Upper lobe of left lung (tissue), 6 donors: Measurements from ENCODE around the gene KLHDC10. TPM values are rescaled to one million over a fixed set of nuclear protein-coding genes. Genes with fewer than 3 reads are reported as not detected.

Source experiments
- ATAC-seq, 2 donors: fragments of 200-7000 bp; cut with Tn5 transposase; one replicate each; pipeline ENCODE4 v1.9.1; 2022; ENCODE audit warnings: mild to moderate bottlenecking in 2 of 2, moderate library complexity in 2 of 2; ENCODE audit not compliant: low FRiP score in 2 of 2
- DNase-seq, 2 donors: peaks; one replicate each; pipeline ENCODE4 v3.0.0-alpha.2; 2019 to 2020
- H3K27ac ChIP-seq, 4 donors: fragments of 200-600 bp; sonication (generic); one replicate each; pipeline ENCODE4 v1.5.1; 2016 to 2019
- H3K27me3 ChIP-seq, 4 donors: fragments of 200-600 bp; sonication (generic); one replicate each; pipeline ENCODE4 v1.5.1; 2017 to 2019
- H3K36me3 ChIP-seq, 4 donors: fragments of 200-600 bp; sonication (generic); one replicate each; pipeline ENCODE4 v1.5.1; 2016 to 2019
- H3K4me1 ChIP-seq, 4 donors: fragments of 200-600 bp; sonication (generic); one replicate each; pipeline ENCODE4 v1.5.1; 2018 to 2019
- H3K4me3 ChIP-seq, 4 donors: fragments of 200-600 bp; sonication (generic); one replicate each; pipeline ENCODE4 v1.5.1; 2017 to 2019; ENCODE audit warnings: mild to moderate bottlenecking in 2 of 4, moderate library complexity in 1 of 4
- H3K9me3 ChIP-seq, 4 donors: fragments of 200-600 bp; sonication (generic); one replicate each; pipeline ENCODE4 v1.5.1; 2018 to 2019
- EP300 ChIP-seq, 4 donors: sonication (generic); formaldehyde crosslinking; IDR thresholded peaks; one replicate each; pipeline ENCODE4 v1.5.1; 2017; ENCODE audit warnings: antibody characterized with exemption in 4 of 4, control low read depth in 2 of 4
- POLR2A ChIP-seq, 4 donors: fragments of 450-650 bp; IDR thresholded peaks; one replicate each; pipeline ENCODE4 v1.5.1; 2016 to 2017; ENCODE audit warnings: antibody characterized with exemption in 4 of 4, mild to moderate bottlenecking in 2 of 4
- POLR2AphosphoS5 ChIP-seq, 2 donors: sonication (generic); formaldehyde crosslinking; IDR thresholded peaks; one replicate each; pipeline ENCODE4 v1.5.1; 2017; ENCODE audit warnings: antibody characterized with exemption in 2 of 2
- WGBS, 2 donors: methylation state at CpG; one replicate each; pipeline ENCODE4 v1.1.5; 2017 to 2018; 5-methylcytosine and 5-hydroxymethylcytosine counted together
- total RNA-seq, 6 donors: library from RNA; depleted of rRNA in 4 of 6; stranded (reverse); fragments of >200 nt in 4 of 6; gene quantifications; one replicate each; pipeline versions ENCODE4 v1.1.0 to v1.2.1, GENCODE V29; 2016 to 2021
- TF ChIP-seq, protein P1 (sequence below), 6 experiments: fragments of 450-650 bp in 4 of 6; fragments of 200-600 bp in 2 of 6; sonication (generic) in 2 of 6; IDR thresholded peaks; one replicate each; pipeline ENCODE4 v1.5.1; 2016 to 2019; ENCODE audit warnings: antibody characterized with exemption in 6 of 6
- donor health status: DM: no; HTN: no; CAD: no; lungs with moderate emphysema.
- donor health status: DM: no; HTN: yes; CAD: no; lungs with severe emphysema.

The KLHDC10 gene
- total RNA-seq, 6 donors from 2014 or later, result 8.8 to 33.9 (median 25.3) TPM

DNA sequence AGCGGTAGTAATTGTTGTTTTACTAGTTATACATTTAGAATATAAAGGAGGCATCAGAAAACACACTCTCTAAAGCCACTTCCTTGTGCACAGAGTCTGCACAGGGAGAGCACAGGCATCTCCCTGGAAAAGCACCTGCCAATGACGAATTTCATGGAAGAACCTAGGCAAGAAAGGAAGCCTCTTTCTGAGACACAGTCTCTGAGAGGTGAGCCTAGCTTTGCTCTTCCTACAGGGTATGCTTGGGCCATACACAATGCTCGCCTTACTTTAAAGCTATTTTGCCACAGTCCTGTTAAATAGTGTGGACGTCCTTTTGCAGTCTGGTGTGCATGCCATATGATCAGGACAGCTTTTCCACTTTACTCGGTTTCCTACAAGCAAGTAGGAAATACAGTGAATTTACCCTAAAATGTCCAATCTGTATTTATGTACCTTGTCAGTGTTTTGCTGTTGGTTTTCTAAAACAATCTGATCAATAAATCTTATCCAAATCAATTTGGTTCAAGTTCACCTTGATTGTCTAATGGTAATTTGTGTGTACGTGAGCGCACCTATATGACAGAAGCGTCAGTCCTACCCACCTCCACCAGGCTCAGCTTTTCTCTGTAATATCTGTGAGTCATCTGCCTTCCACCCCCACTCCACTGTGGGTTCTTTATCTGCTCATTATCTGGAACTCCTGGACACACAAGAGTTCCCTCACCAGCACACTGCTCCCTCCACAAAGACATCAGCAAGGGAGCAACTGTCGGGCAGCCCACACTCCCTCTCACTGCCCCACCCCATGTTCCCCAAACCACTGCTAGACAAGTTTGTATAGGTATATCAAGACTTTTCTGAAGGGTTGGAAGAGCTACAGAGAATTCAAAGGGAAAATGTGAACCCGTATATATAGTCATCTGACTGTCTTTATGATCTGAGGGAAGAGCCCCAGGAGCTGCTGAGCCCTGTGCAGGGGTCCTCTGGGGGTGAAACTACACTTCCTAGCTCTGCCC, 65.2 kb downstream of the KLHDC10 start:
- Histone ChIP-seq H3K4me1 (peaks cover 0 to 13% (median 12%) of the 10 kb centered on the region in 4 donors), H3K27ac (no peak overlapping the region), H3K27me3 (no peaks in the 10 kb centered on the region), H3K4me3 (no peak overlapping the region), H3K36me3 (peaks cover 0 to 70% (median 15%) of the 10 kb centered on the region in 4 donors), H3K9me3 (no peaks in the 10 kb centered on the region)
- no peak for ATAC-seq
- WGBS, 2 donors, result 96 to 97% methylated on average over 10 of the region's 10 CpGs
- TF ChIP-seq, protein P1, sequence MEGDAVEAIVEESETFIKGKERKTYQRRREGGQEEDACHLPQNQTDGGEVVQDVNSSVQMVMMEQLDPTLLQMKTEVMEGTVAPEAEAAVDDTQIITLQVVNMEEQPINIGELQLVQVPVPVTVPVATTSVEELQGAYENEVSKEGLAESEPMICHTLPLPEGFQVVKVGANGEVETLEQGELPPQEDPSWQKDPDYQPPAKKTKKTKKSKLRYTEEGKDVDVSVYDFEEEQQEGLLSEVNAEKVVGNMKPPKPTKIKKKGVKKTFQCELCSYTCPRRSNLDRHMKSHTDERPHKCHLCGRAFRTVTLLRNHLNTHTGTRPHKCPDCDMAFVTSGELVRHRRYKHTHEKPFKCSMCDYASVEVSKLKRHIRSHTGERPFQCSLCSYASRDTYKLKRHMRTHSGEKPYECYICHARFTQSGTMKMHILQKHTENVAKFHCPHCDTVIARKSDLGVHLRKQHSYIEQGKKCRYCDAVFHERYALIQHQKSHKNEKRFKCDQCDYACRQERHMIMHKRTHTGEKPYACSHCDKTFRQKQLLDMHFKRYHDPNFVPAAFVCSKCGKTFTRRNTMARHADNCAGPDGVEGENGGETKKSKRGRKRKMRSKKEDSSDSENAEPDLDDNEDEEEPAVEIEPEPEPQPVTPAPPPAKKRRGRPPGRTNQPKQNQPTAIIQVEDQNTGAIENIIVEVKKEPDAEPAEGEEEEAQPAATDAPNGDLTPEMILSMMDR (IDR thresholded peaks at IDR 0.05), result no peak
- TF ChIP-seq EP300 (IDR thresholded peaks at IDR 0.05) (no peak), POLR2AphosphoS5 (IDR thresholded peaks at IDR 0.05) (no peak), POLR2A (IDR thresholded peaks at IDR 0.05) (no peak)
- DNase-seq, result no peak

DNA sequence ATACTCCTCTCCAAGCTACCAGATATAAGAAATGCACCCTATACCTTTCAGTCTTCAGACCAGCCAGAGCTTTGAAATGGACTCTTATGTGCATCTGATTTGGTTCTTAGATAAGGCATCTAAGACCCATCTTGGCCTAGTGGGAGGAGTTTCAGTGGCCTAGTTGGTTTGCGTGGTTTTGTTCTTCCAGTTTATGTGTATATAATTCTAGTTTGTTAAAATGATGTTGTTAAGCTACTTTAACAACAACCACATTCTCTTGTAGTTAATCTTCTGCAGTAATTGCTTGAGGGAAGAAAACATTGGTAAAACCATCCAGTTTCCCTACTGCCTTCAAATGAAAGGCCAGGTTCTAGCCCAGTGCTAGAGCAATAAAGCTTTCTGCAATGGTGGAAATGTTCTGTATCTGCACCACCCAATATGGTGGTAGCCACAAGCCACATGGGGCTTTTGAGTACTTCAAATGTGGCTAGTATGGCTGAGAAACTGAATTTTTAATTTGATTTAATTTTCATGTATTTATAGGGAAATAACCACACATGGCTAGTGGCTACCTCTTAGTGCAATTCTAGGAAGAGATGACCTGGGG, 66.3 kb downstream of the KLHDC10 start:
- Histone ChIP-seq H3K9me3 (no peaks in the 10 kb centered on the region), H3K4me1 (peaks cover 0 to 24% (median 23%) of the 10 kb centered on the region in 4 donors), H3K4me3 (no peak overlapping the region), H3K27me3 (no peaks in the 10 kb centered on the region), H3K27ac (peak overlapping the region in 1 of 4 donors; percentile 62), H3K36me3 (peaks cover 0 to 58% (median 11%) of the 10 kb centered on the region in 4 donors)
- TF ChIP-seq, protein P1 (IDR thresholded peaks at IDR 0.05), result no peak
- TF ChIP-seq POLR2A (IDR thresholded peaks at IDR 0.05), result no peak
- TF ChIP-seq POLR2AphosphoS5 (IDR thresholded peaks at IDR 0.05), result no peak
- no peak for TF ChIP-seq EP300 (IDR thresholded peaks at IDR 0.05)
- no peak for ATAC-seq
- DNase-seq, result no peak
- 96 to 100% methylated on average over 1 of the region's 1 CpG for WGBS, 2 donors

DNA sequence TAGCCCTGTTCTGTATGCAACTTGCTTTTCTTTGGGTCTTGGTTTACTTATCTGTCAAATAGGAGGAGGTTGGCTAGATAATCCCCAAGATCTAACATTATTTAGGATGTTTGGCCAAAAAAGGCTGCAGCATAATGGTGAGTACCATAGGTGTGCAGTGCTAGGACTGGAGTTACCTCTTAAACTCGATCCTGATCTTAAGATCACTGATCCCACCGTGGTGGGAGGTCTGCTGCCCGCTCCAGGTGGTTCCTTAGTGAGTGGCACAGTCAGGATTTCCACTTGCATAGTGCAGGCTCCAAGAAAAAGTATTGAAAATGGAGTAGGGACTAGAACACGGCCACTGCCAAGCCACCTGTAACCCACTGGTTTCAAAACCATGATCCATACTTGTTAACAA, 66.9 kb downstream of the KLHDC10 start:
- DNase-seq, result no peak
- no peaks in the 10 kb centered on the region for H3K9me3 ChIP-seq
- no peak overlapping the region for H3K4me3 ChIP-seq
- 96 to 100% methylated on average over 4 of the region's 4 CpGs for WGBS, 2 donors
- H3K27ac ChIP-seq, result peak overlapping the region in 1 of 4 donors; percentile 62
- H3K36me3 ChIP-seq, result peaks cover 0 to 53% (median 9%) of the 10 kb centered on the region in 4 donors
- ATAC-seq, result no peak
- no peaks in the 10 kb centered on the region for H3K27me3 ChIP-seq
- no peak for TF ChIP-seq POLR2A (IDR thresholded peaks at IDR 0.05)
- TF ChIP-seq EP300 (IDR thresholded peaks at IDR 0.05), result no peak
- no peak for TF ChIP-seq POLR2AphosphoS5 (IDR thresholded peaks at IDR 0.05)
- TF ChIP-seq, protein P1 (IDR thresholded peaks at IDR 0.05), result no peak
- peaks cover 3 to 30% (median 25%) of the 10 kb centered on the region in 4 donors for H3K4me1 ChIP-seq

DNA sequence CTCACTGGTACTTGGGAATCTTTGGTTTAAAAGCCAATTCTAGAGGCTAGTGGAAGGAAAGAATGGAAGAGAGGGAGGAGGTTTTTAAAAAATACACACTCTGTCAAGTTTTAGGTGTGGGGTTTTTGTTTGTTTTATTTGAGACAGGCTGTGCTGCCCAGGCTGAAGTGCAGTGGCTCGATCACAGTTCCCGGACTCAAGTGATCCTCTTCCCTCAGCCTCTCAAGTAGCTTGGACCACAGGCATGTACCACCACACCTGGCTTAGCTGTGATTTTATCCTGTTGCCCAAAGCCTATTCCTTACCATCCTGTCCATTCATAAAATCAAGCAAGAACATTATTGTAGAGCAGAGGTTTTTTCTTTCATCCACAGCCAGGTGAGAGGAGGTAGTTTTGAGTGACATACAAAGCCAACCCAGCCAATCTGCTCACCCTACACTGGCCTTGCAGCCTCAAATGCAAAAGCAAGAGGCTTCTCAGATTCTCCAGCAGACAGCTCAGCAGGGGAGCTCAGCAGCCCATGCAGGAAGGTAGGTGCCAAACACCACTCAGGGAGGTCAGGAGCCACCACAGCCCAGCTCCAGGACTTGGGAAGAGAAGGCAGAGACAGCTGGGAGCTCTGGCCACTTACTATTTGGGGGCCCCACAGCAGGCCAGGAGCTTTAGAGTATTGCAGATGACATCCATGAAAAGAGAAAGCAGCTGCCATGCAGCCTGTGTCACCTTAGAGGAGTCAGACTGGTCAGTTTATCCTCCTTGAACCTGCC, 69.0 kb downstream of the KLHDC10 start:
- TF ChIP-seq POLR2A (IDR thresholded peaks at IDR 0.05), result no peak
- peak; percentile 39 to 94 (median 78) for TF ChIP-seq EP300 (IDR thresholded peaks at IDR 0.05)
- TF ChIP-seq POLR2AphosphoS5 (IDR thresholded peaks at IDR 0.05), result peak; percentile 62 to 65
- no peak overlapping the region for H3K4me3 ChIP-seq
- peaks cover 0 to 33% (median 4%) of the 10 kb centered on the region in 4 donors for H3K36me3 ChIP-seq
- no peaks in the 10 kb centered on the region for H3K27me3 ChIP-seq
- no peaks in the 10 kb centered on the region for H3K9me3 ChIP-seq
- DNase-seq (peak in 1 of 2 donors; percentile 83), ATAC-seq (peak; percentile 27 to 78)
- peak overlapping the region; percentile 58 to 92 (median 70) for H3K27ac ChIP-seq
- H3K4me1 ChIP-seq, result peaks cover 3 to 46% (median 34%) of the 10 kb centered on the region in 4 donors
- 64 to 79% methylated on average over 2 of the region's 2 CpGs for WGBS, 2 donors
